ENCODE measurements around the gene TLE6. TPM values are rescaled to one million over a fixed set of nuclear protein-coding genes. Genes with fewer than 3 reads are reported as not detected.
"Not testable (repeated sequence)": the region's sequence is repeated elsewhere in the genome, so short reads cannot be mapped to it uniquely, and the experiment has no call there.

Gene TLE6
- total RNA-seq, 1 donor from 2014 or later, result 0.82 TPM

DNA sequence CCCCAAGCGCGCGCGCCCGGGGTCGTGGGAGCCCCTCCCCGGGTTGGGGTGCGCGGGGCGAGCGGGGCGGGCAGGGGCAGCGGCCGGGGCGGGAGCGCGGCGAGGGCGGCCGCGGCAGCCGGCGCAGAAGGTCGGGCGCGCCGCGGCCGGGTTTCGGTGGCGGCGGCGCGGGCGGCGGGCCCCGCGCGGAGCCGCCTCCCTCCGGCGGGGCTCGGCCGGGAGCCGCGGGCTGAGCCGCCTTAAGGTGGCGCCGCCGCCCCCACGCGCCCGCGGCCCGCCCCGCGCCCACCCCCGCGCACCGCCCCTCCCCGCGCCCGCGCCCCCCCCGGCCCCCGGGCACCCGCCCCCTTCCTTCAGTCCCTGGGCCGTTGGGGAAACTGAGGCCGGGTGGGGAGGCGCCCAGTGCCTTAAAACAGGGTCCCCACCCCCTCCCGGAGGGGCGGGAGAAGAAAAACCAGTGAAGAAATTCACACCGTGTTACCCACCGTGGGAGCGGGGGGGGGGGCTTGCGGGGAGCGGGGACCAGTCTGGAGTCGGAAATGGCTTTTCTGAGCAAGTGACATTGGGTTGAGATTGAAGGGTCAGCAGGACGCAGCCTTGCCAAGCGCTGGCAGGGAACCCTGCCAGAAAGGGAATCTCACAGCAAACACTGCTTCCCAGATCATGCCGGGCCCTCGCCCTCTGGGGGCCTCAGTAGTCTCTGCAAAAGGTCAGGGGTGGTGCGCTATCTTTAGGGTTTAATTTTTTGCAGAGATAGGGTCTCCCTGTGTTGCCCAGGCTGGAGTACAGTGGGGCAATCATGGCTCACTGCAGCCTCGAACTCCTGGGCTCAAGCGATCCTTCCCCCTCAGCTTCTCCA is 51.9 kb downstream of the TLE6 start, which contains the start of gene TLE2:
Gene TLE2 (minus strand): TSS at position 216 of the 859 bp plus-strand sequence. CDS start 376 bp downstream, outside the sequence.
- no peak for DNase-seq

DNA sequence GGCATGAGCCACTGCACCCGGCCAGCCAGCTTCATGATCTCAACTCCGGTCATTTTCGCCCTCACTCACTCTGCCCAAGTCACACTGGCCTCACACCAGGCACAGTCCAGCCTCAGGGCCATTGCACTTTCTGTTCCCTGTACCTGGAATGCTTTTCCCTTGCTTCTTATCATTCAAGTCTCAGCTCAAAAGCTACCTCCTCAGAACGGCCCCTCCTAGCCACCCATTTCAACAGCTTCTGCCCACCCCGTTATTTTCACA is 54.2 kb downstream of the TLE6 start:
- DNase-seq, result no peak

DNA sequence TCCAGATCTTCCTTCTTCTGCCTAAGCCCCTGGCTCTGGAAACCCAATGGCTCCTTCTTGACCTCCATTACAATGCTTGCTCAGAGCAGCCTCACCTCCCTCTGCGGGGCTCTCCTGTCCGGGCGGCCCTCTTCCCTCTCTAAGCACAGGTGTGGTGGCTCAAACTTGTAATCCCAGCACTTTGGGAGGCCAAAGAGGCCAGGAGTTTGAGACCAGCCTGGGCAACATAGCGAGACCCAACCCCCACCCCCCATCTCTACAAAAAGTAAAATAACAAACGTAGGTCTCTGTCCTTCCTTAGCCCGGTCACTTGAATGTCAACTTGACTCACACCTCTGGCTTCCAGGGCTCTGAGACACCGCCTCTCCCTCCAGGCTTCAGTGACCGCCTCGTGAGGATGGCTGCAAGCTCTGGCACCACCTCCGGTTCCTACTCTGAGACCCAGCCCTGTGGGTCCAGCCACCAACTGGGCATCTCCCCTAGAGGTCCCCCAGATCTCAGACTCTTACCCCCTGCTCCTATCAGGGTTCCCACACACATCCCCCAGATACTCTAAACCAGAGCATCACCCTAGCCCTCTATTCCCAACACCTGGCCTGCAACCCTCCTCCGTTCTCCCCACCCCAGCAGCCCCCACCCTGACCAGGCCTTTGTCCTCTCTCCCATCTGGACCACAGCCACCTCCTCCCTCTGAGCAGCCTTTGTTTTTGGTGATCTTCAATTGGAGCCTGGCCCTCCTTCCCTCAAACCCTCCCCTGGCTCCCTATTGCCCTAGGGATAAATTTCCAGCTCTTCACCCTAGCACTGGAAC is 56.4 kb downstream of the TLE6 start:
- no peak for DNase-seq

DNA sequence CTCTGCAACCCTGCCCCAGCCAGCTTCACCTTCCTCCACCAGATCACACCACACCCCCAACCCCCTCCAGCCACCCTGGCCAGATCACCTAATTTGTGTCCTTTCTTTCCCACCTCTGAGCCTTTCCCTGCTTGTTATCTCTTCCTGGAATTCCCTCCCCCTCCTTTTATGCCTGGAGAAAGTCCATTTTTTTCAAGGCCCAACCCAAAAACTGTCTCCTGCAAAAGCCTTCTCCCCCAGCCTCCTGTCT is 57.0 kb downstream of the TLE6 start:
- DNase-seq, result no peak

DNA sequence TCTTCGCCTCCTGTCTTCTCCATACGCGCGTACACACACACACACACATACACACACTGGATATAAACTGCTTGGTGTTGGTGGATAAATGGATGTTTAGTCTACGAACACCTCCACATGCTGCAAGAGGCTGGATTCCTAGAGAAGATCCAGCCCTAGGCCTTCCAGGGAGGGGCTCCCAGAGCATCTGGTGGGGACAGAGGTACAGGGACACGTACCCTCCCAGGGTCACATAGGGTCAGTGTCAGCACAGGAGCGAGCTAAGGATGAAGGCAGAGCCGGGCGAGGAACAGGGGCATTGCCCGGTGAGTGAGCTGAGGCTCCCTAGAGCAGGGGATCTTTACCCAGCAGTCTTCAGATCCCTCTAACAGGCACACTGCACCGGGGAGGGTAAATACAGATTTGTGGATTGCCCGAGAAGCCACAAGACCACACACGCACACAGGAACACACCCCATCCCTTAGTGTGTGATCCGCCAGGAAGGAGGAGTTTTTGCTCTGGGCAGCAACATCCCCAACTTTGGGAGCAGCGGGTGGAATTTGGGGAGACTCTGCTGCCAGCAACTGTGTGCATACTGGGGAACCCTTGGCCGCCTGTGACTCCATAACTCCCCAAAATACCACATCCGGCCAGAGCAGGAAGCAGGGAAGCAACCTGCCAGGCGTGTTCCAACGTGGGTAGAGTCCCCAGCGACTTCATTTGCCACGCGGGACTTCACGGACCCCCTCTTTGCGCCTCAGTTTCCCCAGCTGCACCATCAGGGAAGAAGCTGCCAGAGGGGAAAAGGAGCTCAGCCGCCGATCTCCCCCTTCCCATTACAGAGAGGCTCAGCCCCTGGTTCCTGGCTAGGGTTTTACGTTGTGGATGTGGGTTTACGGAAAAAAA is 57.5 kb downstream of the TLE6 start:
- DNase-seq, result peak; percentile 62

DNA sequence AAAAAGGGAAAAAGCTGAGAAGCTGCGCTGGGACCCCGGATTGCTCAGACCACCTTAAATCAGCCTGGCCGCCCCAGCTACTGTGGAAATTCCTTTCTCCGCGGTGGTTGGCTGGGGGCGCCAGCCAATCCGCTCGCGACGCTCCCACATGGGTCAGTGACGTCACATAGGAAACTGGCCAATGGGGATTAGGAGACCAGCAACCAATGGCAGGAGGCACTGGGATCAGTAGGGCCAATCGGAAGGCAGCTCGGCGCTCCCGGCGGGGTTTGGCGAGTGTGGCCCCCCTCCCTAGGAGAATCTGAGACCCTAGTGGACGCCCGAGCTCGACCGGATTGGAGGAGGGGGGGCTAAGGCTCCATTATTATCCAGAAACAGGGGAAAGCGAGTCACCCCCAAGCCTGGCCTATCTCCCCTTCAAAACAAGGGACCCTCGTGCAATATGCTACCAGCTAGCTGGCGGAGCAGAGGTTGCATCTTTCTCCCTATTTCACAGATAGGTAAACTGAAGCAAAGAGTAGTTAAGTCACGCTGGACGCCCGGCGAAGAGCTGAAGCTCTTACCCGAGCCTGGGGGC is 58.3 kb downstream of the TLE6 start:
- peak; percentile 100 for DNase-seq

DNA sequence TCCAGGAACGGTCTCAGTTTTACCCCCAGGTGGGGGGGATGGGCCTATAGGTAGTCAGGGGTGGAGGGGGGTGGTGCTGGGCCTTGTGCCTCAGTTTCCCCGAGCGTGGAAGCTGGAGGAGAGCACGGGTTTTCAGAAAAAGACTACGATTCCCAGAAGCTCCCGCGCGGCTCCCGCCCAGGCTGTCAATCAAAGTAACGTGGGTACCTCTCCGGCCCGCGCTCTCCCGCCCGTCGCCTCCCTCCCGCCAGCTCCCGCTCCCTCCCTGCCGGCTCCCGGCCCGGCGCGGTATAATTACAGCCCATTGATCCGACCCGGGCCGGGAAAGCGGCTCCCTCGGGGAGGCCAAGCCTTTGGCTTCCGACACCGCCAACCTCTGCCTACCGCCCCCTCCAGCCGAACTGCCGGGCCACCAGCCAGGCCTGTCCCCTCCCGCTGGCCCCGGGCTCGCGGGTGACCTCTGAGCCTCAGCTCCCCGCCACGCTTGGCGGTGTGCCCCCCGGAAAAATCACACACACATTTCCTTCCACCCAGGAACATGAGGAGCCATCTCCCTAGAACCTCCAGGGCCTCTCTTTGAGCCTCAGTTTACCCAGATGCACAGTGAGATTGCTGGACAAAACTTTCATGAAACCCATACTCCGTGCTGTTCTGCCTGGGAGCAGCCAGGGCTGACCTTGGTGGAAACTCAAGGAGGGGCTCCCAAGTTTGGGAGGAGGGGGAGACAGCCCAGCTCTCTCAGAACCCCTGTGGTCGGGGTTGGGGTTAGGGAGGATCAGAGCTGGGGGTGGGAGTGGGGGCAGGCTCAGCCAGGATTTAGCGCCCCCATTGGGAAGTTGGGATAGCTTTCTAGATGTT is 59.0 kb downstream of the TLE6 start:
- peak; percentile 98 for DNase-seq

DNA sequence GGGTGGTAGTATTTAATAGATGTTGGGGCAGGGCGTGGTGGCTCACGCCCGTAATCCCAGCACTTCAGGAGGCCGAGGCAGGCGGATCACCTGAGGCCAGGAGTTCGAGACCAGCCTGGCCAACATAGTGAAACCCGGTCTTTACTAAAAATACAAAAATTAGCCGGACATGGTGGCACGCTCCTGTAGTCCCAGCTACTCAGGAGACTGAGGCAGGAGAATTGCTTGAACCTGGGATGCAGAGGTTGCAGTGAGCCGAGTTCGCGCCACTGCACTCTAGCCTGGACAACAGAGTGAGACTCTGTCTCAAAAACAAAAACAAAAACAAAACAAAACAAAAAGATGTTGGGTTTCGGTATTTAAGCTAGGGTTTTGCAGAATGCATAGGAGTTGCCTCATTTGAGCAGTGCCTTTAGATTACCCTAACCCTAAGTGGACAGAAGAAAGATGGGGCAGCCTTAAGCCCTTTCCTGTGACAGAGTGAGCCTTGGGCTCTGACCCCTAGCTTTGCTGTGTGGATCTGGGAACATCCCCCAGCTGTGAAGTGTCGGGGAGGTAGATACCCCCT is 59.7 kb downstream of the TLE6 start:
- DNase-seq, result not testable (repeated sequence)

DNA sequence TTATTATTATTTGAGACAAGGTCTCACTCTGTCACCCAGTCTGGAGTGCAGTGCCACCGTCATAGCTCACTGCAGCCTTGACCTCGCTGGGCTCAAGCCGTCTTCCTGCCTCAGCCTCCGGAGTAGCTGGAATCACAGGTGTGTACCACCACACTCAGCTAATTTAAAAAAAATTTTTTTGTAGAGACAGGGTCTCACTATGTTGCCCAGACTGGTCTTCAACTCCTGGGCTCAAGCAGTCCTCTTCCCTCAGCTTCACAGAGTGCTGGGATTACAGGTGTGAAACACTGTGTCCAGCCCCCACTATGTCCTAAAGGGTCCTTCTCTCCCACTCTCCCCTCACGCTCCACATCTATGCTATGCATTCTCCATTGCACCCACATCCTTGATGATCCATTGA is 60.9 kb downstream of the TLE6 start:
- DNase-seq, result no peak

DNA sequence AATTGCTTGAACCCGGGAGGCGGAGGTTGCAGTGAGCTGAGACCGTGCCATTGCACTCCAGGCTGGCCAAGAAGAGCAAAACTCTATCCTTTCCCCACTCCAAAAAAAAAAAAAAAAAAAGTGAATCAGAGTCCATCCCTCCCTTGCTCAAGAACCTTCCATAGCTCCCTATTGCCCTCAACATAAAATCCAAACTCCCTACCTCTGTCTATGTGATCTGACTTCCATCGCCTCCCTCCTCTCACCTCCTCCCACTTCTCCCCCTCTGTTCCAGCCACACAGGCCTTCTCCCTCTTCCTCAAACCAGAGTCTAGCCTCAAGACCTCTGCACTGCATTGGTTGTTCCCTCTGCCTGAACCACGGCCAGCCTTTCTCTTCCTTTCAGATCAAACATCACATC is 61.8 kb downstream of the TLE6 start:
- no peak for DNase-seq

DNA sequence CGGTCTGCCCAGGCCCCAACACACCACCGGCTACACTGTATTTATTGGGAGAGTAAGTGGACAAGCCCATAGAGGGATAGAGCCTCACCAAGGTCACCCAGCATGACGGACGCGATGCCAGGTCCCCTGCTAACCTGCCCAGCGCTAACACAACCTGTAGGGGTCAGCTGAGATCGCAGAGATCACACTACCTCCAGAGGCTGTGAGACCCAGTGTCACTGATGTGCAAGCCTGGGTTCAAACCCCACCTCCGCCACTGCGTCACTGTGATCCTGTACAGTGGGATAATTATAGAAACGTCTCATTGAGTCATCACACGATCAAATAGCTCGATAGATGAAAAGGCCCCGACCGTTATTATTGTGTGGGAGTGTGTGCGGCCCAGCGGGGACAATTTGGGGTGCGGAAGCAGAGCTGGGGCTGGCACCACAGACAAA is 62.3 kb downstream of the TLE6 start:
- no peak for DNase-seq

DNA sequence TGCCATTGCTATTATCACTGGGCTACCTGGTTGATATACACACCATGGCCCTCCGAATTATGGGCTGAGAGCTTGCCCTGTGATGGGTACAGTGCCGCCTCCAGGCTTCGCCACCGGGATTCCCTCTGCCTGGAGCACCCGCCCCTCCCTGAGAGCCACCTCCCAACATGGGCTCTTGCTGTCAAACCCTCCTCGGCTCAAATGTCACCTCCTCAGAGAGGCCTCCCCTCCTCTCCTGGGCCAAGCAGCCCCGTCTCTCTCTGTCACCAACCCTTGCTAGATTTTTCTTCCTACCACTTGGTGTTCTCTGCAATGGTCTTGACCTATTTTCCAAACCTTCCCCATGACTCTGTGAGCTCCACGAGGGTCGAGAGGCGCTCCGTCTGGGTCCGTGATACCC is 64.0 kb downstream of the TLE6 start:
- no peak for DNase-seq

DNA sequence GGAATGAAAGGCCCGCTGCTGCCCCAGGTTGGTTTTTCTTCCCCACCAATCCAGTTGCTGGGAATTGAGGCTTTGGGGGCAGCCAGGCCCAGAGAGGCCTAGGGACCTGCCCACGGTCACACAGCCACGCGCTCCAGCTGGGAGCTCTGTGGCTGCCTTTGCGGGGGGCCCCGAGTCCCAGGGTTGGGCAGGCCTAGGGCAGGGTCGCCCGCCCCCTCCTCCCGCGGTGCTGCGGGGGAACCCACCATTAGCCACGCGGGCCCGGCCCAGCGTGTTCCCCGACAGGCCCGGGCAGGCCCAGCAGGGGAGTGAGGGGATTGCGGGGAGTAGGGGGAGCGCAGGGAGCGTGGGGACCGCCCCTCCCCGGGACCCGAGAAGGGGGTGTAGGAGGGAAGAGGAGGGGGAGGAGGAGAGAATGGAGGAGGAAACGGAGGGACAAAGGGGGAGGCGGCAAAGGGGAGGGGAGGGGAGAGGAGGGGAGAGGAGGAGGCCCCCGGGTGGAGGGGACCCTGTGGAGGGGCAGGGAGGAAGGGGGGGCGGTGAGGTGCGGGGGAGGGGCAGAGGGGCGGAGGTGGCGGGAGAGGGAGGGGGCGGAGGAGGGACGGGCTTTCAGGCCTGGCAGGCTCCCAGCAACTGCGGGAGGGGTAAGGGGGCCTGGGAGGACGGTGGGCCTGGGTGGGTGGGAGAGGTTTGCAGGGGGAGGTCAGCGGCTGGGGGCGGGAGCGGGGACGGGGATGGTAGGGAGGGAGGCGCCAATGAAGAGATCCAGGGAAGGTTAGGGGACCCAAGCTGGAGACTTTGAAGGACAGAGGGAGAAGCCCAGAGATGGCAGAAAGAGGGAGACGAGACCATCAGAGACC is 64.6 kb downstream of the TLE6 start:
- DNase-seq, result peak; percentile 74

DNA sequence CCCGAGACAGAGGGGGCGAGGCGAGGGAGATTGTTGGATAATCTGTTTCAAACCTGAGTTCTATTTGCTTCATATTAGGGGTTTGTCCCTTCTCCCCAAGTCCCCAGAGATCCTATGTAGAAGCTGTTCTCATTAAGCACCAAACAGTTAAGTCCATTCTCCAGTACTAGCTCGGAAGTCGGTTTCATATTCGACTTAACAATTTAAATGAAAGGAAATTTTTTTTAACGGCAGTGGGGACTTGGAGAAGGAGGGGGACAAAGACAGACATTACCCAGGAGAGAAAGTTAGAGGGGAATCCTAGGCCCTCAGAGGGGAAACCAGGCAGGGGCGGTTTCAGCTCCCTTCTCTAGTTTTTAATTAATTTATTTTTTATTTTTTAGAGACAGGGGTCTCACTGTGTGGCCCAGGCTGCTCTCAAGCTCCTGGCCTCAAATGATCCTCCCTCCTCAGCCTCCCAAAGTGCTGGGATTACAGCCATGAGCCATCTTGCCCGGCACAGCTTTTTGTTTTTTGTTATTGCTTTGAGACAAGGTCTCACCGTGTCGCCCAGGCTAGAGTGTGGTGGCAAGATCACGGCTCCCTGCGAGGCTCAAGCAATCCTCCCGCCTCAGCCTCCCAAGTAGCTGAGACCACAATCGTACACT is 65.4 kb downstream of the TLE6 start:
- DNase-seq, result peak; percentile 63

Other genes with a start within 250 kb of the TLE6 start
- gene SLC39A3, start 237.5 kb upstream of the TLE6 start, total RNA-seq, result 10.8 TPM
- 49.7 TPM for gene SGTA, start 194.3 kb upstream of the TLE6 start, total RNA-seq
- gene THOP1, start 192.1 kb upstream of the TLE6 start, total RNA-seq, result 101 TPM
- gene ZNF554, start 157.7 kb upstream of the TLE6 start, total RNA-seq, result 9.8 TPM
- gene ZNF555, start 136.1 kb upstream of the TLE6 start, total RNA-seq, result 24.4 TPM
- 69.1 TPM for gene ZNF556, start 110.2 kb upstream of the TLE6 start, total RNA-seq
- 7.4 TPM for gene ZNF57, start 76.6 kb upstream of the TLE6 start, total RNA-seq
- 5.2 TPM for gene ZNF77, start 32.6 kb upstream of the TLE6 start, total RNA-seq
- 52.7 TPM for gene TLE2, start 51.7 kb downstream of the TLE6 start, total RNA-seq
- gene TLE5, start 84.9 kb downstream of the TLE6 start, total RNA-seq, result 169 TPM
- gene GNA11, start 116.8 kb downstream of the TLE6 start, total RNA-seq, result 52.1 TPM
- 6.1 TPM for gene GNA15, start 158.5 kb downstream of the TLE6 start, total RNA-seq
- gene S1PR4, start 201.2 kb downstream of the TLE6 start, total RNA-seq, result 1.0 TPM
- 20.0 TPM for gene NCLN, start 208.4 kb downstream of the TLE6 start, total RNA-seq
- gene CELF5, start 247.1 kb downstream of the TLE6 start, total RNA-seq, result 0.10 TPM

Data from tongue (tissue), 2 donors.